H1 (cell line): ENCODE measurements around the gene CHPF2. TPM values are rescaled to one million over a fixed set of nuclear protein-coding genes. Genes with fewer than 3 reads are reported as not detected.

Source experiments
- CTCF ChIA-PET: fragments of 300-600 bp; sonication (Branson Sonifier 250); formaldehyde crosslinking; loops from one replicate; lab custom pipeline; 2021; ENCODE audit not compliant: partially characterized antibody; lab: Charles Lee
- POLR2A ChIA-PET: fragments of 300-600 bp; sonication (Branson Sonifier 250); formaldehyde crosslinking; loops from one replicate; lab custom pipeline; 2021; ENCODE audit warnings: inconsistent platforms; ENCODE audit not compliant: partially characterized antibody; lab: Charles Lee
- DNase-seq, 2 experiments: peaks; one replicate each; pipeline versions ENCODE4 v3.0.0 to v3.0.0-alpha.2; 2010 to 2022; ENCODE audit warnings: low spot score in 2 of 2, low read depth in 1 of 2, mixed read lengths in 1 of 2
- FAIRE-seq: peaks from 2 replicates; lab custom pipeline; 2011; peaks lifted over from hg19 to GRCh38; lab: Jason Lieb, UNC
- H2AFZ ChIP-seq: 2 replicates; pipeline ENCODE4 v1.8.1; 2012; ENCODE audit warnings: low read length, inconsistent platforms
- H2AK5ac ChIP-seq: 2 replicates; pipeline ENCODE4 v1.6.1; 2013; ENCODE audit warnings: low read depth, low read length
- H2BK120ac ChIP-seq: replicated peaks from 2 replicates; pipeline ENCODE3; 2013; ENCODE audit warnings: low read depth, low read length, inconsistent platforms
- H2BK12ac ChIP-seq: 2 replicates; pipeline ENCODE4 v1.6.1; 2013; ENCODE audit warnings: low read depth, low read length
- H2BK15ac ChIP-seq: 2 replicates; pipeline ENCODE4 v1.6.1; 2013; ENCODE audit warnings: low read length
- H2BK20ac ChIP-seq: 2 replicates; pipeline ENCODE4 v1.6.1; 2013; ENCODE audit warnings: low read length
- H2BK5ac ChIP-seq: 2 replicates; pipeline ENCODE4 v1.6.1; 2013; ENCODE audit warnings: low read depth, low read length
- H3K14ac ChIP-seq: 2 replicates; pipeline ENCODE4 v1.6.1; 2013; ENCODE audit warnings: inconsistent platforms; ENCODE audit not compliant: insufficient read length
- H3K18ac ChIP-seq: 2 replicates; pipeline ENCODE4 v1.6.1; 2013; ENCODE audit warnings: low read length; ENCODE audit errors: extremely low read depth
- H3K23ac ChIP-seq: 2 replicates; pipeline ENCODE4 v1.6.1; 2013; ENCODE audit warnings: inconsistent platforms; ENCODE audit not compliant: insufficient read length
- H3K23me2 ChIP-seq: 2 replicates; pipeline ENCODE4 v1.6.1; 2013; ENCODE audit warnings: low read depth, low read length
- H3K27ac ChIP-seq: 2 replicates; pipeline ENCODE4 v1.6.1; 2011; ENCODE audit warnings: low read depth, low read length, inconsistent platforms
- H3K27me3 ChIP-seq, 4 experiments: replicated peaks in 1 of 4; 1 replicate in 1 of 4; 2 replicates in 3 of 4; pipeline versions ENCODE4 v1.6.1 to v1.8.1; 2011 to 2013; ENCODE audit warnings: low read length in 3 of 4, mild to moderate bottlenecking in 3 of 4, inconsistent platforms in 2 of 4, mixed read lengths in 2 of 4, moderate library complexity in 1 of 4; ENCODE audit not compliant: control insufficient read depth in 3 of 4, insufficient read depth in 3 of 4; ENCODE audit errors: extremely low read depth in 1 of 4
- H3K36me3 ChIP-seq, 4 experiments: 2 replicates each; pipeline versions ENCODE4 v1.6.1 to v1.8.1; 2011 to 2013; ENCODE audit warnings: mild to moderate bottlenecking in 4 of 4, low read length in 3 of 4, moderate library complexity in 2 of 4, control low read depth in 1 of 4, inconsistent platforms in 1 of 4; ENCODE audit not compliant: insufficient read depth in 4 of 4, control insufficient read depth in 2 of 4
- H3K4ac ChIP-seq: replicated peaks from 2 replicates; pipeline ENCODE3; 2013; ENCODE audit warnings: low read length, low read depth, mixed read lengths, inconsistent platforms; ENCODE audit not compliant: insufficient read length
- H3K4me1 ChIP-seq, 4 experiments: replicated peaks in 1 of 4; 1 replicate in 1 of 4; 2 replicates in 3 of 4; pipeline versions ENCODE4 v1.6.1 to v1.8.1; 2011 to 2013; ENCODE audit warnings: low read length in 3 of 4, inconsistent platforms in 2 of 4, mixed read lengths in 1 of 4; ENCODE audit not compliant: insufficient read depth in 4 of 4, control insufficient read depth in 3 of 4
- H3K4me2 ChIP-seq, 2 experiments: 2 replicates each; pipeline versions ENCODE4 v1.6.1 to v1.8.1; 2011 to 2013; ENCODE audit warnings: low read depth in 2 of 2, low read length in 2 of 2, control low read depth in 1 of 2, inconsistent platforms in 1 of 2, mild to moderate bottlenecking in 1 of 2; ENCODE audit not compliant: insufficient read depth in 1 of 2
- H3K4me3 ChIP-seq, 4 experiments: fragments of 200-600, 300-600 bp in 1 of 4; sonication (generic), shearing (Covaris generic), sonication (Bioruptor Twin) in 1 of 4; 2 replicates each; pipeline versions ENCODE4 v1.5.1 to v1.8.1; 2011 to 2016; ENCODE audit warnings: low read length in 4 of 4, low read depth in 3 of 4, control low read depth in 2 of 4, inconsistent platforms in 2 of 4, mild to moderate bottlenecking in 2 of 4, mixed read lengths in 1 of 4, moderate library complexity in 1 of 4; ENCODE audit not compliant: insufficient read depth in 2 of 4; ENCODE audit errors: extremely low read depth in 1 of 4
- H3K56ac ChIP-seq: replicated peaks from 2 replicates; pipeline ENCODE3; 2013; ENCODE audit warnings: low read depth, mild to moderate bottlenecking, mixed read lengths, low read length, inconsistent platforms; ENCODE audit not compliant: insufficient read length
- H3K79me1 ChIP-seq: 2 replicates; pipeline ENCODE4 v1.6.1; 2013; ENCODE audit warnings: low read depth, low read length, control low read depth
- H3K79me2 ChIP-seq, 2 experiments: 2 replicates each; pipeline versions ENCODE4 v1.6.1 to v1.8.1; 2012 to 2013; ENCODE audit warnings: low read length in 2 of 2, mild to moderate bottlenecking in 2 of 2, inconsistent platforms in 1 of 2; ENCODE audit not compliant: insufficient read depth in 2 of 2, control insufficient read depth in 1 of 2
- H3K9ac ChIP-seq, 4 experiments: replicated peaks in 1 of 4; 1 replicate in 1 of 4; 2 replicates in 3 of 4; pipeline versions ENCODE4 v1.6.1 to v1.8.1; 2011 to 2013; ENCODE audit warnings: low read depth in 3 of 4, low read length in 3 of 4, control low read depth in 2 of 4, mild to moderate bottlenecking in 2 of 4, moderate library complexity in 2 of 4, inconsistent platforms in 1 of 4; ENCODE audit errors: extremely low read depth in 1 of 4
- H3K9me3 ChIP-seq, 2 experiments: 2 replicates each; pipeline versions ENCODE4 v1.6.1 to v1.8.1; 2012 to 2013; ENCODE audit warnings: mild to moderate bottlenecking in 2 of 2, moderate library complexity in 2 of 2, control low read depth in 1 of 2, inconsistent platforms in 1 of 2, low read depth in 1 of 2, low read length in 1 of 2, mixed read lengths in 1 of 2; ENCODE audit not compliant: insufficient read depth in 2 of 2
- H4K20me1 ChIP-seq, 2 experiments: replicated peaks in 1 of 2; 2 replicates each; pipeline versions ENCODE3 to v1.8.1; 2011 to 2013; ENCODE audit warnings: inconsistent platforms in 2 of 2, low read length in 2 of 2, mild to moderate bottlenecking in 1 of 2; ENCODE audit not compliant: insufficient read depth in 2 of 2, control insufficient read depth in 1 of 2
- H4K5ac ChIP-seq: 2 replicates; pipeline ENCODE4 v1.6.1; 2013; ENCODE audit warnings: low read length, low read depth, mixed read lengths, inconsistent platforms; ENCODE audit not compliant: insufficient read length
- H4K8ac ChIP-seq: 2 replicates; pipeline ENCODE4 v1.8.0; 2013; ENCODE audit warnings: mild to moderate bottlenecking, moderate library complexity, low read length, inconsistent platforms; ENCODE audit not compliant: insufficient read depth; ENCODE audit errors: extremely low read depth
- H4K91ac ChIP-seq: replicated peaks from 2 replicates; pipeline ENCODE3; 2013; ENCODE audit warnings: low read length, mixed read lengths, inconsistent platforms; ENCODE audit not compliant: insufficient read length
- CREB1 ChIP-seq: IDR thresholded peaks from 2 replicates; pipeline ENCODE4 v1.6.1; 2012; ENCODE audit warnings: inconsistent platforms
- HDAC2 ChIP-seq, 2 experiments: fragments of 300-600 bp in 1 of 2; sonication (generic) in 1 of 2; IDR thresholded peaks; 2 replicates each; pipeline ENCODE4 v1.6.1; 2011 to 2012; ENCODE audit warnings: low read depth in 2 of 2, low read length in 2 of 2, mild to moderate bottlenecking in 2 of 2, moderate library complexity in 2 of 2, borderline replicate concordance in 1 of 2, inconsistent platforms in 1 of 2
- HDAC6 ChIP-seq: IDR thresholded peaks from one replicate; pipeline ENCODE4 v1.7.1; 2012; ENCODE audit warnings: low read depth, mild to moderate bottlenecking, inconsistent platforms, low read length, moderate library complexity
- SUZ12 ChIP-seq: fragments of 200-600 bp; sonication (generic); IDR thresholded peaks from 2 replicates; pipeline ENCODE4 v1.6.1; 2012; ENCODE audit warnings: mild to moderate bottlenecking, inconsistent platforms, low read length, moderate library complexity, mixed read lengths
- YY1 ChIP-seq: IDR thresholded peaks from 2 replicates; pipeline ENCODE4 v1.6.1; 2011; ENCODE audit warnings: low read depth, mild to moderate bottlenecking, low read length
- WGBS, 2 experiments: shearing (Covaris generic) in 1 of 2; methylation state at CpG; one replicate each; pipeline versions ENCODE4 v1.1.6 to v1.1.7; 2013 to 2015; ENCODE audit warnings: low lambda C conversion rate in 2 of 2, mixed read lengths in 2 of 2, inconsistent platforms in 1 of 2, low coverage in 1 of 2, missing lambda C conversion rate in 1 of 2; ENCODE audit not compliant: insufficient replicate concordance in 2 of 2, insufficient coverage in 1 of 2, insufficient read length in 1 of 2; ENCODE audit errors: extremely low coverage in 1 of 2, missing lambda C conversion rate in 1 of 2; 5-methylcytosine and 5-hydroxymethylcytosine counted together
- polyA plus RNA-seq, 7 experiments: library from polyadenylated mRNA; depleted of rRNA in 3 of 7; stranded (reverse) in 5 of 7; unstranded in 2 of 7; fragments of >200 nt in 5 of 7; fragments of 200-250 nt in 2 of 7; gene quantifications; 1 replicate in 5 of 7; 2 replicates in 1 of 7; 4 replicates in 1 of 7; pipeline versions ENCODE4 v1.2.1 to v1.2.3, GENCODE V29; 2011 to 2013; ENCODE audit warnings: missing spikeins in 2 of 7, mixed read lengths in 2 of 7
- total RNA-seq: library from RNA; stranded (reverse); fragmentation: NEBNext Ultra II Directional; extraction: Animal tissue kit (Norgen Biotek cat#: 25700); gene quantifications from 2 replicates; pipeline ENCODE4 v1.2.1, GENCODE V29; 2021

Gene CHPF2
- total and polyA plus RNA-seq, 2 of the 8 experiments (the other 6 are each of a cell fraction or from before 2014, with no cell fraction given): 14.4 to 20.6 TPM

DNA sequence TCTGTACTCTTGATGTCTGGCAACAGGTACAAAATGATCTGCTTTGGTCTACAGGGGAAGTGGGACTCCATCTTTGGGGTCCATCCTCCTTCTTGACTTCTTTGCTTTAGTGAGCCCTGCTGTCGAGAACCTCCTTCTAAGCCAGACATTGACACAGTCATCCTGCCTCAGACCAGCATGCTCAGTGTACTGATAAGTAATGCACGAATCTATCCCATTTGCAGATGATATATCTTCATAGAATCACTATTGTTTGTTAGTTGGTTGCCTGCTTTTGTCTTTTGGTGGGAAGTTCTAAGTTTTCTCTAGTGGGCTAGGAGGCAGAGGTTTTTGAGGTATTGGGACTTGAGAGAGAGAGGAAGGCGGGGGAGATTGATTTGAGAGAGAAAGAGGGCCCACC lies 30.9 kb upstream of the CHPF2 start:
- Histone ChIP-seq H3K4ac (no peak overlapping the region), H2BK5ac (no peak overlapping the region), H3K9me3 (no peaks in the 10 kb centered on the region), H3K27me3 (peaks cover 0 to 3% (median 1%) of the 10 kb centered on the region in 4 experiments; a peak in 2 of 7 replicates), H2AFZ (no peak overlapping the region), H3K14ac (no peak overlapping the region), H2BK12ac (no peak overlapping the region), H4K20me1 (no peaks in the 10 kb centered on the region), H3K18ac (no peak overlapping the region), H3K79me2 (no peaks in the 10 kb centered on the region), H3K56ac (no peak overlapping the region), H3K9ac (no peak overlapping the region), H3K79me1 (no peaks in the 10 kb centered on the region), H2BK20ac (no peak overlapping the region), H4K91ac (no peak overlapping the region), H2BK15ac (no peak overlapping the region), H3K4me1 (peaks cover 0 to 9% (median 1%) of the 10 kb centered on the region in 4 experiments; a peak in 3 of 7 replicates), H3K27ac (no peak overlapping the region), H3K23me2 (peaks cover 5% of the 10 kb centered on the region; the same call in 1 of the 2 replicates), H4K8ac (no peak overlapping the region), H3K4me3 (no peak overlapping the region), H3K36me3 (no peaks in the 10 kb centered on the region), H3K23ac (no peak overlapping the region), H4K5ac (no peak overlapping the region), H2BK120ac (no peak overlapping the region), H3K4me2 (no peak overlapping the region), H2AK5ac (no peak overlapping the region)
- 77% methylated on average over 3 of the region's 3 CpGs; no CpG with 5 or more reads in 1 of the 2 experiments for WGBS, 2 experiments
- ChIA-PET CTCF (interaction anchor here (1.6 kb wide), 1 partner anchor 8 kb away, joined by 3 read pairs; no protein-coding TSS in a partner anchor), POLR2A (interaction anchor here (0.6 to 2.4 kb wide), 2 partner anchors 9 to 102 kb away, joined by 3 to 13 read pairs; partner anchors contain the start of gene H2BK1)
- FAIRE-seq (no peak), DNase-seq (no peak)
- TF ChIP-seq CREB1 (no peak), YY1 (no peak), HDAC2 (IDR thresholded peaks at IDR 0.05; ENCODE audit: borderline replicate concordance in 1 of 2, low read depth in 2 of 2, low read length in 2 of 2) (no peak), SUZ12 (no peak), HDAC6 (no peak)
